ENCODE measurements around the gene EGF. TPM values are rescaled to one million over a fixed set of nuclear protein-coding genes. Genes with fewer than 3 reads are reported as not detected.

Gene EGF
- total RNA-seq, 3 donors from 2014 or later (not counting 1 experiment from before 2014, with no cell fraction given): 0.48 to 1.2 (median 1.1) TPM

GRCh38 chr4:110020646-110021443 is 108.2 kb downstream of the EGF start:
- Histone ChIP-seq H3K4me1 (ENCODE audit: control insufficient read depth, insufficient read depth, low read length) (no peaks in the 10 kb centered on the region), H3K9me3 (ENCODE audit: control insufficient read depth, insufficient read depth, low read length) (no peaks in the 10 kb centered on the region), H3K4me3 (ENCODE audit: low read length) (no peak overlapping the region), H3K36me3 (ENCODE audit: control insufficient read depth, insufficient read depth, low read length) (no peaks in the 10 kb centered on the region), H3K27ac (ENCODE audit: low read length) (no peak overlapping the region), H3K27me3 (ENCODE audit: control insufficient read depth, insufficient read depth, low read length) (no peaks in the 10 kb centered on the region)
- intact Hi-C loops (cut with micrococcal nuclease): no loop called here
- H3K4me1 Mint-ChIP-seq: no peaks in the 10 kb centered on the region
- no peak for ATAC-seq
- DNase-seq: no peak
- H3K4me3 Mint-ChIP-seq: no peak overlapping the region
- 94% methylated on average over 2 of the region's 4 CpGs for WGBS (ENCODE audit: insufficient coverage)
- TF ChIP-seq CTCF (IDR thresholded peaks at IDR 0.05): no peak
- peaks cover 0 to 8% of the 10 kb centered on the region in 2 donors for H3K27me3 Mint-ChIP-seq (ENCODE audit: low read depth in 2 of 2)
- no peak overlapping the region for H3K27ac Mint-ChIP-seq
- H3K9me3 Mint-ChIP-seq: no peaks in the 10 kb centered on the region
- no peaks in the 10 kb centered on the region for H3K36me3 Mint-ChIP-seq

GRCh38 chr4:110022457-110022856 is 109.8 kb downstream of the EGF start:
- Mint-ChIP-seq H3K4me1 (no peaks in the 10 kb centered on the region), H3K27me3 (ENCODE audit: low read depth in 2 of 2) (peaks cover 0 to 8% of the 10 kb centered on the region in 2 donors), H3K4me3 (no peak overlapping the region), H3K27ac (no peak overlapping the region), H3K36me3 (no peaks in the 10 kb centered on the region), H3K9me3 (no peaks in the 10 kb centered on the region)
- 85% methylated on average over 4 of the region's 4 CpGs for WGBS (ENCODE audit: insufficient coverage)
- intact Hi-C loops (cut with micrococcal nuclease): no loop called here
- TF ChIP-seq CTCF (IDR thresholded peaks at IDR 0.05): no peak
- H3K4me1 ChIP-seq (ENCODE audit: control insufficient read depth, insufficient read depth, low read length): no peaks in the 10 kb centered on the region
- DNase-seq (no peak), ATAC-seq (no peak)
- H3K4me3 ChIP-seq (ENCODE audit: low read length): no peak overlapping the region
- no peaks in the 10 kb centered on the region for H3K9me3 ChIP-seq (ENCODE audit: control insufficient read depth, insufficient read depth, low read length)
- no peak overlapping the region for H3K27ac ChIP-seq (ENCODE audit: low read length)
- H3K27me3 ChIP-seq (ENCODE audit: control insufficient read depth, insufficient read depth, low read length): no peaks in the 10 kb centered on the region
- H3K36me3 ChIP-seq (ENCODE audit: control insufficient read depth, insufficient read depth, low read length): no peaks in the 10 kb centered on the region

GRCh38 chr4:110025056-110025455 is 112.4 kb downstream of the EGF start:
- no peaks in the 10 kb centered on the region for H3K36me3 Mint-ChIP-seq
- no peak for TF ChIP-seq CTCF (IDR thresholded peaks at IDR 0.05)
- intact Hi-C loops (cut with micrococcal nuclease): no loop called here
- no peak overlapping the region for H3K4me3 ChIP-seq (ENCODE audit: low read length)
- WGBS (ENCODE audit: insufficient coverage): 95% methylated on average over 1 of the region's 1 CpG
- H3K27me3 ChIP-seq (ENCODE audit: control insufficient read depth, insufficient read depth, low read length): no peaks in the 10 kb centered on the region
- no peak overlapping the region for H3K4me3 Mint-ChIP-seq
- H3K9me3 Mint-ChIP-seq: no peaks in the 10 kb centered on the region
- H3K36me3 ChIP-seq (ENCODE audit: control insufficient read depth, insufficient read depth, low read length): no peaks in the 10 kb centered on the region
- H3K9me3 ChIP-seq (ENCODE audit: control insufficient read depth, insufficient read depth, low read length): no peaks in the 10 kb centered on the region
- H3K27ac ChIP-seq (ENCODE audit: low read length): no peak overlapping the region
- H3K27me3 Mint-ChIP-seq (ENCODE audit: low read depth in 2 of 2): peaks cover 5 to 11% of the 10 kb centered on the region in 2 donors
- no peak for DNase-seq
- H3K27ac Mint-ChIP-seq: no peak overlapping the region
- H3K4me1 Mint-ChIP-seq: no peaks in the 10 kb centered on the region
- ATAC-seq: no peak
- H3K4me1 ChIP-seq (ENCODE audit: control insufficient read depth, insufficient read depth, low read length): no peaks in the 10 kb centered on the region

GRCh38 chr4:110025718-110026117 is 113.0 kb downstream of the EGF start:
- ATAC-seq (no peak), DNase-seq (no peak)
- Mint-ChIP-seq H3K9me3 (no peaks in the 10 kb centered on the region), H3K4me3 (no peak overlapping the region), H3K27ac (no peak overlapping the region), H3K36me3 (no peaks in the 10 kb centered on the region), H3K27me3 (ENCODE audit: low read depth in 2 of 2) (peaks cover 6 to 17% of the 10 kb centered on the region in 2 donors), H3K4me1 (no peaks in the 10 kb centered on the region)
- Histone ChIP-seq H3K27ac (ENCODE audit: low read length) (no peak overlapping the region), H3K27me3 (ENCODE audit: control insufficient read depth, insufficient read depth, low read length) (no peaks in the 10 kb centered on the region), H3K9me3 (ENCODE audit: control insufficient read depth, insufficient read depth, low read length) (no peaks in the 10 kb centered on the region), H3K36me3 (ENCODE audit: control insufficient read depth, insufficient read depth, low read length) (no peaks in the 10 kb centered on the region), H3K4me3 (ENCODE audit: low read length) (no peak overlapping the region), H3K4me1 (ENCODE audit: control insufficient read depth, insufficient read depth, low read length) (no peaks in the 10 kb centered on the region)
- 100% methylated on average over 2 of the region's 3 CpGs for WGBS (ENCODE audit: insufficient coverage)
- TF ChIP-seq CTCF (IDR thresholded peaks at IDR 0.05): no peak
- intact Hi-C loops (cut with micrococcal nuclease): no loop called here
